Stimulated activated CD8-positive, alpha-beta memory T cell treated with anti-CD3 and anti-CD28 coated beads, Interleukin-2, amount 100 ng/mL, for 1 hour (primary cell): ENCODE measurements around the gene SEC31A.
"Not testable (repeated sequence)": the region's sequence is repeated elsewhere in the genome, so short reads cannot be mapped to it uniquely, and the experiment has no call there.

ENCODE experiments used
- DNase-seq, 2 donors: peaks; one replicate each; pipeline ENCODE4 v3.0.0-alpha.2; 2020; ENCODE audit warnings: low read depth in 2 of 2

SEC31A gene

GRCh38 chr4:82898322-82899243 lies 7.6 kb upstream of the SEC31A start:
- DNase-seq, result no peak

GRCh38 chr4:82896755-82897154 lies 5.8 kb upstream of the SEC31A start:
- no peak for DNase-seq

- no peak for DNase-seq
Measured at GRCh38 chr4:82893942-82894341, 3.0 kb upstream of the SEC31A start.

- DNase-seq, result no peak
Measured at GRCh38 chr4:82892467-82892802, 1.5 kb upstream of the SEC31A start.

- DNase-seq, result no peak
Measured at GRCh38 chr4:82891707-82892466, 934 bp upstream of the SEC31A start.

GRCh38 chr4:82890528-82890900 lies 439 bp downstream of the SEC31A start:
- no peak for DNase-seq

GRCh38 chr4:82889287-82889686 lies 1.7 kb downstream of the SEC31A start:
- no peak for DNase-seq

GRCh38 chr4:82886147-82886942 lies 4.6 kb downstream of the SEC31A start:
- DNase-seq, result no peak

- DNase-seq, result no peak
Measured at GRCh38 chr4:82885410-82885809, 5.5 kb downstream of the SEC31A start.

- no peak for DNase-seq
Measured at GRCh38 chr4:82868572-82868971, 22.4 kb downstream of the SEC31A start.

- DNase-seq, result no peak
Measured at GRCh38 chr4:82866706-82867385, 24.1 kb downstream of the SEC31A start.

GRCh38 chr4:82866033-82866432 lies 24.9 kb downstream of the SEC31A start:
- DNase-seq, result not testable (repeated sequence)

- DNase-seq, result no peak
Measured at GRCh38 chr4:82865592-82865991, 25.4 kb downstream of the SEC31A start.

- DNase-seq, result no peak
Measured at GRCh38 chr4:82864336-82864979, 26.5 kb downstream of the SEC31A start.

- no peak for DNase-seq
Measured at GRCh38 chr4:82861529-82861928, 29.4 kb downstream of the SEC31A start.

GRCh38 chr4:82860487-82860886 lies 30.5 kb downstream of the SEC31A start:
- DNase-seq, result not testable (repeated sequence)

GRCh38 chr4:82852751-82853285 lies 38.1 kb downstream of the SEC31A start:
- DNase-seq, result no peak

GRCh38 chr4:82851885-82852750 lies 38.8 kb downstream of the SEC31A start:
- no peak for DNase-seq

GRCh38 chr4:82851318-82851717 lies 39.6 kb downstream of the SEC31A start:
- no peak for DNase-seq

GRCh38 chr4:82850684-82851083 lies 40.3 kb downstream of the SEC31A start:
- no peak for DNase-seq
